ENCODE results near the gene SLCO1B3.

- TF ChIP-seq CTCF (conservative IDR thresholded peaks at IDR 0.05) (no peak), ZFX (IDR thresholded peaks at IDR 0.05) (no peak)
Observed at GRCh38 chr12:20865873-20866272, 55.4 kb downstream of the SLCO1B3 start.
